NCI-H460 (cell line): ENCODE data around the gene LENG8. TPM values are rescaled to one million over a fixed set of nuclear protein-coding genes. Genes with fewer than 3 reads are reported as not detected.

ENCODE experiments used
- DNase-seq: peaks from one replicate; pipeline ENCODE4 v3.0.0-alpha.2; 2016; ENCODE audit warnings: low read depth; ENCODE audit errors: extremely low read depth
- polyA plus RNA-seq: library from polyadenylated mRNA; depleted of rRNA; stranded (reverse); fragments of >200 nt; gene quantifications from 2 replicates; pipeline ENCODE4 v1.2.3, GENCODE V29; 2014; cell fraction: nucleus; rRNA removed
- total RNA-seq: library from RNA; depleted of rRNA; stranded (reverse); fragments of >200 nt; shearing (Covaris generic); gene quantifications from 2 replicates; pipeline ENCODE4 v1.2.3, GENCODE V29; 2014; rRNA removed

LENG8 gene
- 30.4 and 32.9 TPM in 2 replicates for total RNA-seq
- 206 and 244 TPM in 2 replicates for polyA plus RNA-seq

DNA sequence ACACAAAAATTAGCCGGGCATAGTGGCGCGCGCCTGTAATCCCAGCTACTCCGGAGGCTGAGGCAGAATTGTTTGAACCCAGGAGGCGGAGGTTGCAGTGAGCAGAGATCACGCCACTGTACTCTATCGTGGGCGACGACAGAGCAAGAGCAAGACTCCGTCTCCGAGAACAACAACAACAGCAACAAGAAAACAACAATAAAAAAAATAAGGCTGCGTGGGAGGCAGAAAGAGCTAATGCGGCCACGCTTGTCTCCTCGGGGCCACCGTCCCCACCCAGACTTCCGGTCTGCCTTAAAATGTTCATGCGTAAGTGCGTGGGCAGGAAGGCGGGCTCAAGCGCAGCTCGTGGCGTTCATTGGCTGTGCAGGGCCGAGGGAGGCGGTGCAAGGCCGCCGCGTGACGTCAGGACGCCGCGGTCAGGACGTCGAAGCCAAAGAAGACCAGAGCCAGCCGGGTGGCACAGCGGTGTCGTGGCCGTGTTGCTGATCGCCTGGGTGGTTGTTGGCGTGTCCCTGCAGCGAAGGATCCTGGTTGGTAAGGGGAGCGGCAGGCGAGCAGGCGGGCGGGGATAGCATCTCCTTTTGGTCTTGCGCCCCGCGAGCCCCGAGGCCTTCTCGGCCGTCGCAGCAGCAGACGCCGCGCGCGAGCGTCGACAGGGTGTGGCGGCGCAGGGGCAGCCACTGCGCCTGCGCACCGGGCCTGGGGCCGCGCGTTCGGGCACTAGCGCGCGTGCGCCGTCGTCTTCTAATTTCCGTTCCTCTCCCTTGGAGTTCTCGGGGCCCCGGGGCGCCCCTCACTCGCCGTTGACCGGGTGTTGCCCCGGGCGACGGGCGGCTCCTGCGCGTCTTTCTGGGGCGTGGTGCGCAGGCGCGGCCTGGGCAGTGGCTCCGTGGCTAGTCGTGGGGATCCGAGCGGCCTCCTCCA is at the start of gene LENG8:
Gene LENG8, plus strand, starts transcription at position 426 of the 927 bp plus-strand sequence. CDS start 2,146 bp downstream, outside the sequence.
- DNase-seq = peak; percentile 93

DNA sequence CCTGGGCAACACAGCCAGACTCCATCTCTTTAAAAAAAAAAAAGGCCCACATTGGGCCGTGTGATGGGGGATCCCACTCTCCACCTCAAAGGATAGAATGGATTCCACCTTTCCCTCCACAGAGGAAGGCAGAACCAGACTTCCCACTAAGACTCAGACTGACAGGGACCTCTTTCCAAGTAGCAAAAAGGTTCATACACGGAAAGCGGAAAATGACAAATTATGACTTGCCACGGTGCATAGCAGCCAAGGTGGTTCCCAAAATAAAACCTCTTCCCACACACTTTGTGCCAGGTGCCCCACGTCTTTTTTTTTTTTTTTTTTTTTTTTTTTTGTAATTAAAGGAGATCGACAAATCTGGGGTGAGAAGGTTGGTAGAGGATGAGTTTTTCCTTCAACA is 48.1 kb upstream of the LENG8 start:
- no peak for DNase-seq

DNA sequence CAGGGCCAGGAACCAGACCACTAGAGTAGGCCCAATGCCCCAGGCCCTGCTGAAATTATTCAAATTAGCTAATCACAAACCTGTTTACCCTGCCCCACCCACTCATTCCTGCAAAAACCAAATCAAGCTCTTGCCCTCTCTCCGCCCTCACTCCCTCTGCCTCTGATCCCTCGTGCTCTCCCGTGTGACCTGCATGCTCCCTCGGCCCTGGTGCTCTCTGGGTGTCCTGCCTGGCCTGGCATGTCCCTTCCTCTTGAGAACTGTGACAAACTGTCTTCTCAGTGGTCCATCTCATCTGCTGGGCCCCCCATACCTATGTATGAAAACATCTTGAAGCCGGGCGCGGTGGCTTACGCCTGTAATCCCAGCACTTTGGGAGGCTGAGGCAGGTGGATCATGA is 45.9 kb upstream of the LENG8 start:
- no peak for DNase-seq

DNA sequence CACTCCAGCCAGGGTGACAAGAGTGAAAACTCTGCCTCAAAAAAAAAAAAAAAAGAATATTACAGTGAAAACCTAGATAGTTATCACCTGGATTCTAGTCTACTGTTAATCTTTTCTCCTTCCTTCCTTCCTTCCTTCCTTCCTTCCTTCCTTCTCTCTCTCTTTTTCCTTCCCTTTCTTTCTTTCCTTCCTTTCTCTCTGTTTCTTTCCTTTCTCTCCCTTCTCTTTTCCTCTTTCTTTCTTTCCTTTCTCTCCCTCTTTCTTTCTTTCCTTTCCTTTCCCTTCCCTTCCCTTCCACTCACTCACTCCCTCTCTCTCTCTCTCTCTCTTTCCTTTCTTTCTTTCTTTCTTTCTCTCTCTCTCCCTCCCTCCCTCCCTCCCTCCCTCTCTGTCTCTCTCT is 43.4 kb upstream of the LENG8 start:
- no peak for DNase-seq

DNA sequence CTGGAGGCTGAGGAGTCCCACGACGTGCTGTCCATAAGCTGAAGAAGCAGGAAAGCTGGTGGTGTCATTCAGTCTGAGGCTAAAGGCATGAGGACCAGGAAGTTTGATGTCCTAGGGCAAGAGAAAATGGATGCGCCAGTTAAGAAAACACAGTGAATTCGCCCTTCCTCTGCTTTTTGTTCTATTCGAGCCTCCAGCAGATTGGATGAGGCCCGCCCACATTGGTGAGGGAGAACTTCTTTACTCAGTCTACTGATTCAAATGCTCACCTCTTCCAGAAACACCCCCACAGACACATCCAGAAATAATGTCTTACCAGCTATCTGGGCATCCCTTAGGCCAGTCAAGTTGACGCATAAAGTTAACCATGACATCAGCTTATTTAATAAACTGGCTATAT is 41.2 kb upstream of the LENG8 start:
- no peak for DNase-seq

DNA sequence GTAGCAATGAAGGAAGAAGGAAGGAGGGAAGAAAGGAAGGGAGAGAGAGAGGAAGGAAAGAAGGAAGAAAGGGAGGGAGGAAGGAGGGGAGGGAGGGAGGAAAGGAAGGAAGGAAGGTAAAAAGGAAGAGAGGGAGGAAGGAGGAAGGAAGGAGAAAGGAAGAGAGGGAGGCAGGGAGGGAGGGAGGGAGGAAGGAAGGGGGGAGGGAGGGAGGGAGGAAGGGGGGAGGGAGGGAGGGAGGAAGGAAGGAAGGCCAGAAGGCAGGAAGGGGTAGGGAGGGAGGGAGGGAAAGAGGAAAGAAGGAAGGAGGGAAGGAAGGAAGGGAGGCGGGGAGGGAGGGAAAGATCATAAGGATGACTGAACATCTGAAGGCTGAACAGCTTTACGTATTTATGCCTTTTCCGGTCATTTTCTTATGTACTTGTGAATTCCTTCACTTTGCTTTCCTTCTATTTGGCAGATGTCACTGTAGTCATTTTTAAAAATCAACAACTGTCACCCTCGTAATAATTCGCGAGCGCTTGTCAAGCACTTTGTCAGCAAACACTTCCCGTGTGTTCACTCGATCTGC is 40.5 kb upstream of the LENG8 start:
- peak; percentile 44 for DNase-seq

DNA sequence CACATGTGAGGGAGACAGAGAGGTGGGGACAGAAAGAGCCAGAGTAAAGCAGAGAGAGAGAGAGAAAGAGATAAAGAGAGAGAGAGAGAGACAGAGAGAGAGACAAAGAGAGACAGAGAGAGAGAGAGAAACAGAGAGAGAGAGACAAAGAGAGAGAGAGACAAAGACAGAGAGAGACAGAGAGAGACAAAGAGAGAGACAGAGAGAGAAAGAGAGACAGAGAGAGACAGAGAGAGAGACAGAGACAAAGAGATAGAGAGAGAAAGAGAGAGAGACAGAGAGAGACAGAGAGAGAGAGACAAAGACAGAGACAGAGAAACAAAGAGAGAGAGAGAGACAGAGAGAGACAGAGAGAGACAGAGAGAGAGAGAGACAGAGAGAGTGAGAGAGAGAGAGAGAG is 38.0 kb upstream of the LENG8 start:
- no peak for DNase-seq

DNA sequence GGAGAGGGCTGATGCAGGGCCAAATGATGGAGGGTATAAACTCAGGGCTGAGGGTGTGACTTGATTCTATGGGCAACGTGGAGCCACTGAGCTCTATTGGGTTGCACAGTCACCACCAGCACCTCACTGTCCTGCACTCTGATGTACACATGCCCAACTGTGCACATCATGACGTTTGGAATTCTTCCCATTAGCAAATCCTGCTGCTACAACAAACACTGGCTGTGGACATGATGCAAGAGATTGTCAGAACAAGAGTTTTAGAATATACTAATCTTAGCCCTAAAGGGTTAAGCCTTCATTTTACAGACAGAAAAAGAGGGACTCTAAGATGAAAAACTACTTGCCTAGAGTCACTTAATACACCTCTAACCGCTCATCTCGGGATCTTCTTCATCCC is 36.1 kb upstream of the LENG8 start:
- DNase-seq = no peak

DNA sequence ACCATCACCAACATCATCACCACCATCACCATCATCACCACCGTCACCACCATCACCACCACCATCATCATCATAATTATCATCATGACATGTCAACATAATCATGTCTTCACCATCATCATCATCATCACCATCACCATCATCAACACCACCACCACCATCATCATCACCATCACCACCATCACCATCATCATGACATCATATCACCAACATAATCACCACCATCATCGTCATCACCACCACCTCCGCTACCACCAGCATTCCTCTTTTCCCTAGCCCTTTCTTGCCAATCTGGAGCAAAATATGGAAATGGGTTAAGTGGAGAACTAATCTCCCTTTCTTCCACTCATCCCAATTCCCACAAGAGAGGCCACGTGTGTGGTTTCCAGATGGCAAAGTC is 34.8 kb upstream of the LENG8 start:
- DNase-seq = no peak

DNA sequence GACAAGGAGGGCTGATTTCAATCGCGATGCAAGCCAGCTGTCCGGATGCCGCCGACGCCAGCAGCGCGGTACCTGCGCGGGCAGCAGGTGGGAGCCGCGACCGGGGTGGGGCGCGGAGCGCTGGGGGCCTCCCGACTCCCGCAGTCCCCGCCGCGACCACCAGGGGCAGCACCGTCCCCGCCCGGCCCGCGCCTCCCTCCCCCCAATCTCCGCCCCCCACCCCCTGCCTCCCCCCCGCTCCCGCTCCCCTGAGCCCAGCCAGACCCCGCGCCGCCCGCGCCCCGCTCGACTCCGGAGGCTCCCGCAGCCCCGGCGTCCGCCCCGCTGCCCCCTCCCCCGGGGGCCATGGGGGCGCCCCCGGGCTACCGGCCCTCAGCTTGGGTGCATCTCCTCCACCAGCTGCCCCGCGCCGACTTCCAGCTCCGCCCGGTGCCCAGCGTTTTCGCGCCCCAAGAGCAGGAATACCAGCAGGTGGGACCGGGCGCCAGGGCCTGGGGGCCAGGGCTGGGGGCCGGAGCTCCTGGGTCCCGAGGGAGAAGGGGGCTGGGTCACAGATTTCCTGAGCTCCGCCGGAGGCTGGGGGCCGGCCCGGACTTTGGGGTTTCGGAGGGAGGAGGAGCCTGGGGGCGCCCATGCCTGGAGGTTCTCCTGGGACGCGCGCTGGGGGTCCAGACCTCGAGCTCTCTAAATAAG is 33.6 kb upstream of the LENG8 start, which contains the start of gene TTYH1:
Gene TTYH1, plus strand, starts transcription at position 257 of the 693 bp plus-strand sequence. Its CDS starts 89 bp downstream, at position 346.
- no peak for DNase-seq

DNA sequence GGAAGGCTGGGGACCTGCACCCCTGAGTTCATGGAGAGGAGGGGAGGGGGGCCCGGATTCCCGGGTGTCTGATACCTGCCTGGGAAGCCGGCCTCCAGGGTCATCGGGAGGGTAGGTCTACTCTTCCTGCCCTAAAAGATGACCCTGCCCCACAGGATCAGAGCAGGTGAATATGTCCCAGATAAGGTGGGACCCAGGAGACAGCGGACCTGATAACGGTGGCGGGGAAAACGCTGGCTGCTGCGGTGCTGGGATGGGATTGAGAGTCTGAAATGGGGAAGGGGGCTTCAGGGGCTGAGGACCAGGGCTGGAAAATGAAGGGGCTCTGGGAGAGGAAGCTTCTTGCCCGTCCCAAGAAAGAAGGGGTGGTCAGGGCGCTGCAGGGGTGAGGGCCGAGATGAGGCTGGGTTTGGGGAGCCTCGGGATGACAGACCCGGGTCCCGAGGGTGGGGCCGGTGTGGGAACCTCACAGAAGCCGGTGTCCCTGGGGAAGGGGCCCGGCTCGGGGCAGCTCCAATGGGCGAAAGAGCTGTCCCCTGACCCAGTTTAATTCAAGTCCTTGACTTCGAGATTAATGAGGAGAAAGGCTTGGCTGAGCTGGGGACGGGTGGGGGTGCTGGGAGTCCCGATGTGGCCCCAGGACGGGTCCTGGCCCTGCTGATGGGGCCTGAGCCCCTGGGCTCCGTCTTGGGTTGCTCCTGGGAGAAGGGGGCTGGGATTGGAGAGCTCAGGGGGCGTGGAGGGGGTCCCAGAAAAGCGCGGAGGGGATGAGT is 32.9 kb upstream of the LENG8 start:
- DNase-seq = no peak

DNA sequence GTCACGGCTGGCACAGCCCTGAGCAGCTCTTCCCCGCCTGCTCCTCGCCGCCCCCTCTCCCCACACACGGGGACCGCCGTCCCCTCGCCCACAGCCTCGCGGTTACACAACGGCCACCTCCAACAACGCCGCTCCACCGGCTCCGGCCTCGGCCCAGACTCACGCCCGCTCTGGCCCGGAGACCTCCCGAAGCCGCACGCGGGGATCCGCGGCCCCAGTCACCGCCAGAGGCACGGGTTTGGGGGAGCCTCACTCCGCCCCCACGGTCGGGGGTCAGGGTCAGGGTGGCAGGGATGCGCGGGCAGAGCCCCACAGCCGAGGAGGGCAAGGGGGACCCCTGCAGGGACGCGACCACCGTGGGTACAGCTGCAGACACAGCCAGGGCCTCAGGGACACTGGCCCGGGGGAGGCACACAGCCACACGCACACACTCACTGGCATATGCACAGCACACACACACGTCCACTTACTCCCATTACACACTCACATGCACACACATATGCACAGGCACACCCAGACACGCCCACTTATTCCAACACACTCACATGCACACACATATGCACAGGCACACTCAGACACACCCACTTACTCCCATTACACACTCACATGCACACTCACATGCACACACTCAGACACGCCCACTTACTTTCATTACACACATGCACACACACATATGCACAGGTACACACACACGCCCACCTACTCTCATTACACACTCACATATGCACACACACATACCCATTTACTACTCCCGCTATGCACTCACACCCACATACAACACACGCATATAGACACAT is 32.1 kb upstream of the LENG8 start:
- no peak for DNase-seq

DNA sequence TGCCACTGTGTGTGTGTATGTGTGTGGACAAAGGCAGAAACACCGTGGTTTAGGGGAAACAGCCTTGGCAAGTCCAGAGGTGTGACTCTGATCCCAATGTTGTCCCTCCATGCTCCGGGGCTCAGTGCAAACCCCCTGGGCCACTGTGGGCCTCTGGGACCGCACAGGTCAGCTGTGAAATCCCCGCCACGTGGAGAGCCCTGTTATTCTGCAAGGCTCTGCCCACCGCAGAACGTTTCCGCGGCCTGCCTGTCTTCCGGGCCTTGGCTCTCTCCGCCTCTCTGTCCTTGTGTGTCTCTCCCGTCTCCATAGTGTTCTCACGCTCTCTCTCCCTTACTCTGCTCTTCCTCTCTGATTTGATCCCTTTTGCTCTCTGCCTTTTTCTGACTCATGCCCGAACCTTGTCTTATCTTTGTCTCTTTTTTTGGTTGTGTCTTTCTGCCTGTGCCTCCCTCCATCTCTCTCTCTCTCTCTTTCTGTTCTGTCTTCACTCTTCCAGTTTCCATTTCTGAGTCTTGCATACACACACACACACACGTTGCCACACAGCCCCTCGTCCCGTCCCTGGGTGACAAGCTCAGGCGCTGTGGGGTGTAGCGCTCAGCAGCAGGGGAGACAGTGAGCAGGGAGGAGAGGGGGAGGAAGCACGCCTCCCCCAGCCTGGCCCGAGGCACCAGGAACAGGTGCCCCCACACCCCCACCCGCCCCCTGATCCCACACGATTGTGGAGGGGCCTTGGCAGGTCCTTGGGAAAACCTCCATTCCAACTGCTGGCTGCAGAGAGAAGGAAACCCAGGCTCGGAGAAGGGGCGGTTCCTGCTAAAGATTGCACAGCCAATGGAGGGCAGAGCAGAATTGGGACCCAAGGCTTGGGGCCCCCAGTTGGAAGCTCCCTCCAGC is 30.7 kb upstream of the LENG8 start:
- DNase-seq = no peak

DNA sequence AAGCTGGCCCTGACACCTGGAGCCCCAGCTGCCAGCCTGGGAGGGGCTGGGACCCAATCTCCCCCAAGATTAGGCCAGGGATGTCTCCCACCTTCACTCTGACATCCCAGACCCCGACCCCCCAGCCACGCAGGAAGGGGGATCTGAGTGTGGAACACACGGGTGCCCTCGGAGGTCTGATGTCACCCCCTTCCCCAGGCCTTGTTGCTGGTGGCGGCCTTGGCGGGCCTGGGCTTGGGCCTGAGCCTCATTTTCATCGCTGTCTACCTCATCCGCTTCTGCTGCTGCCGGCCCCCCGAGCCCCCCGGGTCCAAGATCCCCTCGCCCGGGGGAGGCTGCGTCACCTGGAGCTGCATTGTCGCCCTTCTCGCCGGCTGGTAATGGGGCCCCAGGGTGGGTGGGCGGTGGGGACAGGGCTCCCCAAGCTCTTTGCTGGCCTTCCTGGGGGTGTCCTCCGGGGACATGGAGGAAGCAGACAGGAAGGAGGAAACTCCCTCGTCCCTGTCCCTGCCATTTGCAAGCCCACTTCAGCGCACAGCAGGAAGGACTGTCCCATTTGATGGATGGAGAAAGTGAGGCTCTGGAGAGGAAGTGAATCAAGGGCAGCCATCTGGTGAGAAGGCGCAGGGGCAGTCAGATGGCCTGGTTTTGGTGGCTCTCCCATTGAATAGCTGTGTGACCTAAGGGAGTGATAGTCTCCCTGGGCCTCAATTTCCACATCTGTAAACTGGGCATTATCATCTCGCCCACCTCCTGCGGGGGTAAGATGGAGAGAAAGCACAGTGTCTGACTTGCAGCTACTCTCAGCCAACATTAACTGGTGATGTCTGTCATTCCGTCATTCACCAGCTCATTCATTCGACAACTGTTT is 29.8 kb upstream of the LENG8 start:
- DNase-seq = no peak

DNA sequence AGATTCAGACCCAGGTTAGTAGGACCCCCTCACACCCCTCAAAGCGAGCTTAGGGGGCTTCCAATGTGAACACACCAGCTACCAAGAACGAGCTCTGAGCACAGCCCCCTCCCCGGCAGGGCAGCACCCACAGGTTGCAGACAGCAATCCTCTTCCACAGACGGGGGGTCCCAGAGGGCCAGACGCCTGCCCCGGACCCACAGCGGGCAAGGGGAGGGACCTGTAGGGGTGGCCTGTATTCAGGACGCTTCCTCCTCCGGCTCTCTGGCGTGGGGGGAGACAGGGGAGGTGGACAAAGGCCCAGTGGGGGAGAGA is 29.0 kb upstream of the LENG8 start:
- DNase-seq = no peak

DNA sequence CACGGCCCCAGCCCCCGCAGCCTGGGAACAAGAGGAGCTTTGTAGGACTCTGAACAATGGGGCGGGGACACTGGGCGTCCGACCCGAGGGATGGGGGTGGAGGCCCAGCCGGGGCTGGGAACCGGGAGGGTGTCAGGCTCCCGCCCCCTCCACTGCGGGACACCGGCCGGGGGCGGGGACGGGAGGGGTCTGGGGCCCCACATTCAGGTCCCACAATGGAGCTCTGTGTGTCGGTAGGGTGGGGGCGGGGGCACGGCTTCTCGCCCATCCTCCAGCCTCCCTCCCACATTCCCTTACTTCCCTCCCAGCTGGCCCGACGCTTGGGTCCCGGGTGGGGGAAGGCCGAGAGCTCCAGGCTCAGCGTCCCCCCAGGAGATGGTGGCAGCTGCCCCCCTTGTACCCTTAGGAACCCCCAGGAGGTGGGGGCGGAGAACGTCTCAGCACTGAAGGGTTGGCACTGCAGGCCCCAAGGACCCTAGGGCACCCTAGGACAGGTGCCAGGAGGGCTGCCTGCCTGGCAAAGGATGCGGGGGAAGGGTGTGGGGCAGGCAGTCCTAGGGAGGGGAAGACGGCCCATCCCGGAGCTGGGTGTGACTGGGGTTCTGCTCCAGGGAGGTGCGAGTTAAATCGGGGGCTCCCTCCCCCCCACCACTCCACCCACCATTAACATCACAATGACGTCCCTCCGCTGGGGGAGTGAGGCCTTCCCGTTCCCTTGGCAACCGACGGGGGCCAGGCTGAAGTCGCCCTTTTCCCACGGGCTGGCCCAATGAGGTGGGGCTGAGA is 28.4 kb upstream of the LENG8 start:
- no peak for DNase-seq

DNA sequence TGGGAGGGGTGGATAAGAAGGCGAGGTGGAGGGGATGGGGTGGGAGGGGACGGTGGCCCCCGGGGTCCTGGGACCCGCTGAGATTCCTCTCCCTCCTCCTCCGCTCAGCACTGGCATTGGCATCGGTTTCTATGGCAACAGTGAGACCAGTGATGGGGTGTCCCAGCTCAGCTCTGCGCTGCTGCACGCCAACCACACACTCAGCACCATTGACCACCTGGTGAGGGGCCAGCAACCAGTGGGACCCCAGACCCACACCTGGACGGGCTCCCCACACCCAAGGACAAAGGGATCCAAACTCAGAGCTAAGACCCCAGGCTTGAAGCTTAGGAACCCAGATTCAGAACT is 27.9 kb upstream of the LENG8 start:
- no peak for DNase-seq
